COR-L47 (cell line): Measurements from ENCODE around the gene NFIA.
"Not testable (repeated sequence)": the region's sequence is repeated elsewhere in the genome, so short reads cannot be mapped to it uniquely, and the experiment has no call there.

Experiments
- DNase-seq: peaks from one replicate; lab custom pipeline; 2025; lab: John Stamatoyannopoulos, UW

Gene NFIA

GRCh38 chr1:61273167-61273705 is 190.9 kb downstream of the NFIA start:
- no peak for DNase-seq

- no peak for DNase-seq
Observed at GRCh38 chr1:61273861-61274260, 191.5 kb downstream of the NFIA start.

- DNase-seq: no peak
Observed at GRCh38 chr1:61274939-61275338, 192.6 kb downstream of the NFIA start.

- DNase-seq: no peak
Observed at GRCh38 chr1:61276246-61276645, 193.9 kb downstream of the NFIA start.

GRCh38 chr1:61277121-61277690 is 194.8 kb downstream of the NFIA start:
- DNase-seq: no peak

- DNase-seq: not testable (repeated sequence)
Observed at GRCh38 chr1:61278503-61278902, 196.1 kb downstream of the NFIA start.

- DNase-seq: no peak
Observed at GRCh38 chr1:61278966-61279365, 196.6 kb downstream of the NFIA start.

- no peak for DNase-seq
Observed at GRCh38 chr1:61279570-61279969, 197.2 kb downstream of the NFIA start.

GRCh38 chr1:61280452-61280851 is 198.1 kb downstream of the NFIA start:
- DNase-seq: no peak

GRCh38 chr1:61282387-61282786 is 200.0 kb downstream of the NFIA start:
- no peak for DNase-seq

GRCh38 chr1:61284248-61284854 is 202.0 kb downstream of the NFIA start:
- DNase-seq: no peak

- no peak for DNase-seq
Observed at GRCh38 chr1:61284936-61285335, 202.6 kb downstream of the NFIA start.

- DNase-seq: no peak
Observed at GRCh38 chr1:61285371-61285885, 203.1 kb downstream of the NFIA start.

GRCh38 chr1:61287014-61287413 is 204.7 kb downstream of the NFIA start:
- no peak for DNase-seq

GRCh38 chr1:61287734-61288133 is 205.4 kb downstream of the NFIA start:
- DNase-seq: no peak

GRCh38 chr1:61289232-61290098 is 207.1 kb downstream of the NFIA start:
- no peak for DNase-seq

GRCh38 chr1:61290525-61290924 is 208.2 kb downstream of the NFIA start:
- DNase-seq: no peak

- no peak for DNase-seq
Observed at GRCh38 chr1:61293197-61293596, 210.8 kb downstream of the NFIA start.

- DNase-seq: no peak
Observed at GRCh38 chr1:61293986-61294504, 211.7 kb downstream of the NFIA start.

GRCh38 chr1:61294930-61295329 is 212.6 kb downstream of the NFIA start:
- DNase-seq: no peak

- DNase-seq: no peak
Observed at GRCh38 chr1:61295818-61296537, 213.6 kb downstream of the NFIA start.

- no peak for DNase-seq
Observed at GRCh38 chr1:61297887-61298286, 215.5 kb downstream of the NFIA start.
